ENCODE results near the gene CASK.

DNA sequence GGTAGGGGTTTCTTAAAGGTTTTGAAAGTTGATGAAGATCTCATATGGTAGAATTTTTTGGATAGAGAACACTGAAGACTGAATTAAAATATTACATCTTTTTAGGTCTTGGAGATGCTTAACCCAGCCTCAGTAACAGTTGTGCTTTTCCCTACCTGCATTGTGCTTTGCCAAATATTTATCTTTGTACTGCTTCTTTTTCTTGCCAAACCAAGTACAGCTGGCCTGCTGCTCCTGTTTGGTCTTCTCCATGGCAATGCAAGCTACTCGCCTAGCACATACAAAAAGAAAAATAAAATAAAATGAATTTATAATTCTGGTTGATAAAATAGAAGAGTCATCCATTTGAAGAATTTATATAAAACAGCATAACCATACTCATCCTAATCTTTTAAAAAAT lies 380.8 kb downstream of the CASK start:
- no peak for TF ChIP-seq POLR2A (IDR thresholded peaks at IDR 0.05; ENCODE audit: low read depth)
- TF ChIP-seq POLR2AphosphoS5 (IDR thresholded peaks at IDR 0.05), result no peak
- TF ChIP-seq, protein P1, sequence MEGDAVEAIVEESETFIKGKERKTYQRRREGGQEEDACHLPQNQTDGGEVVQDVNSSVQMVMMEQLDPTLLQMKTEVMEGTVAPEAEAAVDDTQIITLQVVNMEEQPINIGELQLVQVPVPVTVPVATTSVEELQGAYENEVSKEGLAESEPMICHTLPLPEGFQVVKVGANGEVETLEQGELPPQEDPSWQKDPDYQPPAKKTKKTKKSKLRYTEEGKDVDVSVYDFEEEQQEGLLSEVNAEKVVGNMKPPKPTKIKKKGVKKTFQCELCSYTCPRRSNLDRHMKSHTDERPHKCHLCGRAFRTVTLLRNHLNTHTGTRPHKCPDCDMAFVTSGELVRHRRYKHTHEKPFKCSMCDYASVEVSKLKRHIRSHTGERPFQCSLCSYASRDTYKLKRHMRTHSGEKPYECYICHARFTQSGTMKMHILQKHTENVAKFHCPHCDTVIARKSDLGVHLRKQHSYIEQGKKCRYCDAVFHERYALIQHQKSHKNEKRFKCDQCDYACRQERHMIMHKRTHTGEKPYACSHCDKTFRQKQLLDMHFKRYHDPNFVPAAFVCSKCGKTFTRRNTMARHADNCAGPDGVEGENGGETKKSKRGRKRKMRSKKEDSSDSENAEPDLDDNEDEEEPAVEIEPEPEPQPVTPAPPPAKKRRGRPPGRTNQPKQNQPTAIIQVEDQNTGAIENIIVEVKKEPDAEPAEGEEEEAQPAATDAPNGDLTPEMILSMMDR (IDR thresholded peaks at IDR 0.05), result no peak
